Measurements from ENCODE around the gene CCDC7. TPM values are rescaled to one million over a fixed set of nuclear protein-coding genes. Genes with fewer than 3 reads are reported as not detected.

CCDC7 gene
- total RNA-seq, 1 experiment from 2014 or later: 6.0 TPM

DNA sequence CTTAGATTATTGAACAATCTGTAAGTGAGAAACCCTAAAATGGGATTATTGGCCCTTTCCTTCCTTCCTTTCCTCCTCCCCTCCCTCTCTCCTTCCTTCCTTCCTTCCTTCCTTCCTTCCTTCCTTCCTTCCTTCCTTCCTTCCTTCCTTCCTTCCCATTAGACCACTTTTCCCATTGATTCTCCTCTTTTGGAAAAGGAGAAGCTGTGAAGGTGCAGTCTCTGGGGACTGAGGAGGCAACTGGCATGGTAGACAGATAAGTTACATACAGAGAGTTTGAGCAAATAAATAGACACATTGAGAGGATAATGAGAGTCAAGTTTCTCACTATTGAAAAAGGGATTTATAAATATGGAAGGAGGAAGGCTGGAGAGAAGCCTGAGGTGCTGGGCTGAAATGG, 45.0 kb upstream of the CCDC7 start:
- ATAC-seq (no peak), DNase-seq (ENCODE audit: low read depth, low spot score) (no peak)
- CTCF ChIA-PET: no interaction called here
- TF ChIP-seq TCF7L2 (IDR thresholded peaks at IDR 0.05; ENCODE audit: low read depth, low read length) (no peak), POLR2AphosphoS5 (IDR thresholded peaks at IDR 0.05; ENCODE audit: low read depth, low read length) (no peak), SIN3A (IDR thresholded peaks at IDR 0.05; ENCODE audit: borderline replicate concordance, insufficient read depth, low read depth, low read length) (no peak)
- TF ChIP-seq, protein P1, sequence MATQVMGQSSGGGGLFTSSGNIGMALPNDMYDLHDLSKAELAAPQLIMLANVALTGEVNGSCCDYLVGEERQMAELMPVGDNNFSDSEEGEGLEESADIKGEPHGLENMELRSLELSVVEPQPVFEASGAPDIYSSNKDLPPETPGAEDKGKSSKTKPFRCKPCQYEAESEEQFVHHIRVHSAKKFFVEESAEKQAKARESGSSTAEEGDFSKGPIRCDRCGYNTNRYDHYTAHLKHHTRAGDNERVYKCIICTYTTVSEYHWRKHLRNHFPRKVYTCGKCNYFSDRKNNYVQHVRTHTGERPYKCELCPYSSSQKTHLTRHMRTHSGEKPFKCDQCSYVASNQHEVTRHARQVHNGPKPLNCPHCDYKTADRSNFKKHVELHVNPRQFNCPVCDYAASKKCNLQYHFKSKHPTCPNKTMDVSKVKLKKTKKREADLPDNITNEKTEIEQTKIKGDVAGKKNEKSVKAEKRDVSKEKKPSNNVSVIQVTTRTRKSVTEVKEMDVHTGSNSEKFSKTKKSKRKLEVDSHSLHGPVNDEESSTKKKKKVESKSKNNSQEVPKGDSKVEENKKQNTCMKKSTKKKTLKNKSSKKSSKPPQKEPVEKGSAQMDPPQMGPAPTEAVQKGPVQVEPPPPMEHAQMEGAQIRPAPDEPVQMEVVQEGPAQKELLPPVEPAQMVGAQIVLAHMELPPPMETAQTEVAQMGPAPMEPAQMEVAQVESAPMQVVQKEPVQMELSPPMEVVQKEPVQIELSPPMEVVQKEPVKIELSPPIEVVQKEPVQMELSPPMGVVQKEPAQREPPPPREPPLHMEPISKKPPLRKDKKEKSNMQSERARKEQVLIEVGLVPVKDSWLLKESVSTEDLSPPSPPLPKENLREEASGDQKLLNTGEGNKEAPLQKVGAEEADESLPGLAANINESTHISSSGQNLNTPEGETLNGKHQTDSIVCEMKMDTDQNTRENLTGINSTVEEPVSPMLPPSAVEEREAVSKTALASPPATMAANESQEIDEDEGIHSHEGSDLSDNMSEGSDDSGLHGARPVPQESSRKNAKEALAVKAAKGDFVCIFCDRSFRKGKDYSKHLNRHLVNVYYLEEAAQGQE (IDR thresholded peaks at IDR 0.05; ENCODE audit: insufficient read depth in 1 of 2, low read depth in 2 of 2, low read length in 1 of 2): no peak
- TF ChIP-seq, protein P2, sequence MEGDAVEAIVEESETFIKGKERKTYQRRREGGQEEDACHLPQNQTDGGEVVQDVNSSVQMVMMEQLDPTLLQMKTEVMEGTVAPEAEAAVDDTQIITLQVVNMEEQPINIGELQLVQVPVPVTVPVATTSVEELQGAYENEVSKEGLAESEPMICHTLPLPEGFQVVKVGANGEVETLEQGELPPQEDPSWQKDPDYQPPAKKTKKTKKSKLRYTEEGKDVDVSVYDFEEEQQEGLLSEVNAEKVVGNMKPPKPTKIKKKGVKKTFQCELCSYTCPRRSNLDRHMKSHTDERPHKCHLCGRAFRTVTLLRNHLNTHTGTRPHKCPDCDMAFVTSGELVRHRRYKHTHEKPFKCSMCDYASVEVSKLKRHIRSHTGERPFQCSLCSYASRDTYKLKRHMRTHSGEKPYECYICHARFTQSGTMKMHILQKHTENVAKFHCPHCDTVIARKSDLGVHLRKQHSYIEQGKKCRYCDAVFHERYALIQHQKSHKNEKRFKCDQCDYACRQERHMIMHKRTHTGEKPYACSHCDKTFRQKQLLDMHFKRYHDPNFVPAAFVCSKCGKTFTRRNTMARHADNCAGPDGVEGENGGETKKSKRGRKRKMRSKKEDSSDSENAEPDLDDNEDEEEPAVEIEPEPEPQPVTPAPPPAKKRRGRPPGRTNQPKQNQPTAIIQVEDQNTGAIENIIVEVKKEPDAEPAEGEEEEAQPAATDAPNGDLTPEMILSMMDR (IDR thresholded peaks at IDR 0.05): no peak
- H3K36me3 ChIP-seq (ENCODE audit: control insufficient read depth, insufficient read depth, low read length): no peaks in the 10 kb centered on the region
- in situ Hi-C loops (cut with HindIII; ENCODE audit: low pct_unique_long_range_greater_than_20kb, low sequenced_read_pairs): no loop called here
- H3K27me3 ChIP-seq (ENCODE audit: control insufficient read depth, insufficient read depth, low read length): no peaks in the 10 kb centered on the region
- intact Hi-C loops (cut with micrococcal nuclease; ENCODE audit: unreplicated experiment): no loop called here
- H3K4me3 ChIP-seq (ENCODE audit: low read depth in 2 of 2, low read length in 2 of 2): no peak overlapping the region
- no peaks in the 10 kb centered on the region for H3K9me3 ChIP-seq (ENCODE audit: control insufficient read depth, insufficient read depth, low read depth, low read length)
- H3K4me1 ChIP-seq (ENCODE audit: control insufficient read depth, insufficient read depth, low read length): no peaks in the 10 kb centered on the region
- no peak overlapping the region for H3K27ac ChIP-seq (ENCODE audit: low read length)
- no TSS peak for BruUV-seq (replicated peaks)
- POLR2A ChIA-PET: no interaction called here

DNA sequence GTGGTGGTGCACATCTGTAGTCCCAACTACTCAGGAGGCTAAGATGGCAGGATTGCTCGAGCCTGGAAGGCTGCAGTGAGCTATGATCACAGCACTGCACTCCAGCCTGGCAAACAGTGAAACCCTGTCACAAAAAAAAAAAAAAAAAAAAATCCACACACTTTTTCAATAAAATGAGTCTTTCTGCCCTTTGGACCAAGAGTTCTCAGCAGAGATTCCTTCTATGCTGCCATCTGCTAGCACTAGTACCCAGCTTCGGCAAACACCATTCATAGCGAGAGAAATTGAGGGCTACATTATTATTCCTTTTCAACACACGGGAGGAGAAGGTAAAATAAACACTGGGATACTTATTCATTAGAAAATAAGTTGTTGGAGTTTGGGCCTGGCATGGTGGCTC, 43.4 kb upstream of the CCDC7 start:
- POLR2A ChIA-PET: no interaction called here

More for the DNA sequence above, 43.4 kb upstream of the CCDC7 start:
- Histone ChIP-seq H3K4me1 (ENCODE audit: control insufficient read depth, insufficient read depth, low read length) (no peaks in the 10 kb centered on the region), H3K36me3 (ENCODE audit: control insufficient read depth, insufficient read depth, low read length) (no peaks in the 10 kb centered on the region), H3K9me3 (ENCODE audit: control insufficient read depth, insufficient read depth, low read depth, low read length) (no peaks in the 10 kb centered on the region), H3K4me3 (ENCODE audit: low read depth in 2 of 2, low read length in 2 of 2) (no peak overlapping the region), H3K27me3 (ENCODE audit: control insufficient read depth, insufficient read depth, low read length) (no peaks in the 10 kb centered on the region), H3K27ac (ENCODE audit: low read length) (no peak overlapping the region)
- in situ Hi-C loops (cut with HindIII; ENCODE audit: low pct_unique_long_range_greater_than_20kb, low sequenced_read_pairs): no loop called here
- no peak for ATAC-seq
- intact Hi-C loops (cut with micrococcal nuclease; ENCODE audit: unreplicated experiment): no loop called here
- TF ChIP-seq, protein P2 (IDR thresholded peaks at IDR 0.05): no peak
- TF ChIP-seq SIN3A (IDR thresholded peaks at IDR 0.05; ENCODE audit: borderline replicate concordance, insufficient read depth, low read depth, low read length) (no peak), POLR2AphosphoS5 (IDR thresholded peaks at IDR 0.05; ENCODE audit: low read depth, low read length) (no peak), TCF7L2 (IDR thresholded peaks at IDR 0.05; ENCODE audit: low read depth, low read length) (no peak)
- TF ChIP-seq, protein P1 (IDR thresholded peaks at IDR 0.05; ENCODE audit: insufficient read depth in 1 of 2, low read depth in 2 of 2, low read length in 1 of 2): no peak
- CTCF ChIA-PET: interaction anchor here (0.6 kb wide), 1 partner anchor 639 kb away, joined by 5 read pairs; no protein-coding TSS in a partner anchor
- no TSS peak for BruUV-seq (replicated peaks)
- DNase-seq (ENCODE audit: low read depth, low spot score): no peak
